ENCODE results near the gene DHH.

DNA sequence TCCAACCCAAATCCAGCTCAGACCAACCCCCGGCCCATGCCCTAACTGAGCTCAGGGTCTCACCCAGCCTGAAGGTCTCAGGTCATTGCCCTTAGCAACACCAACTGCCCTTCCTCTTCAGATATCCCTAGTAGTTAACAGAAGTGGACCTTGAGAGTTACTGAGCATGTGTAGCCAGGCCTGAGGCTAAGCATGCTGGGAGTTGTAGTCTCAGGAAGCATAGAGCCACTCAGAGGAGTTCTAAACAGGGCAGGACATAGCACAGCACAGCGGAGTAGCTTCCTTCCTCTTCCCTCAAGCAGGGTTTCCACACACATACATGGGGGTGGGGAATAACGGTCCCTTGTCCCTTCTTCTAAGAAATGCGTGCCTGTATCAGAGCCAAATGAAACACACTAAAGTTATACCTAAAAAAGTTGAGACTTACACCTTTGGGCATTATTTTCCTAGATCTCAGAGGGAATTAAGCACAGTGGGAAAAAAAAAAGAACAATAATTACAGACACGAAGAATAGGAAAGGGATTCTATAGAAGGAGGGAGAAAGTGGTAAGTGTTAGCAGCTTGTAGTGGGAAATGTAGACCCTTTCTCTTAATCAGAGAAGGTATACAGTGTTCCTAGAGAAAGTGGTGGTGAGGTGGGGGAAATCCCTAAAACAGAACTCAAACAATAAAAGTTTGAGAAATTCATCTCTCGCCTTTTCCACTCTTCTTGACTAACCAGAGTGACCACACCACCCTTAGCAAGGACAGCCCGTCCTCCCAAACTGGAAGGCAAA lies 38.4 kb downstream of the DHH start:
- TF ChIP-seq, protein P1, sequence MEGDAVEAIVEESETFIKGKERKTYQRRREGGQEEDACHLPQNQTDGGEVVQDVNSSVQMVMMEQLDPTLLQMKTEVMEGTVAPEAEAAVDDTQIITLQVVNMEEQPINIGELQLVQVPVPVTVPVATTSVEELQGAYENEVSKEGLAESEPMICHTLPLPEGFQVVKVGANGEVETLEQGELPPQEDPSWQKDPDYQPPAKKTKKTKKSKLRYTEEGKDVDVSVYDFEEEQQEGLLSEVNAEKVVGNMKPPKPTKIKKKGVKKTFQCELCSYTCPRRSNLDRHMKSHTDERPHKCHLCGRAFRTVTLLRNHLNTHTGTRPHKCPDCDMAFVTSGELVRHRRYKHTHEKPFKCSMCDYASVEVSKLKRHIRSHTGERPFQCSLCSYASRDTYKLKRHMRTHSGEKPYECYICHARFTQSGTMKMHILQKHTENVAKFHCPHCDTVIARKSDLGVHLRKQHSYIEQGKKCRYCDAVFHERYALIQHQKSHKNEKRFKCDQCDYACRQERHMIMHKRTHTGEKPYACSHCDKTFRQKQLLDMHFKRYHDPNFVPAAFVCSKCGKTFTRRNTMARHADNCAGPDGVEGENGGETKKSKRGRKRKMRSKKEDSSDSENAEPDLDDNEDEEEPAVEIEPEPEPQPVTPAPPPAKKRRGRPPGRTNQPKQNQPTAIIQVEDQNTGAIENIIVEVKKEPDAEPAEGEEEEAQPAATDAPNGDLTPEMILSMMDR (IDR thresholded peaks at IDR 0.05; ENCODE audit: poor library complexity): no peak
- TF ChIP-seq EZH2 (IDR thresholded peaks at IDR 0.05; ENCODE audit: borderline replicate concordance): no peak
